ENCODE results near the gene MUS81.

The MUS81 gene

DNA sequence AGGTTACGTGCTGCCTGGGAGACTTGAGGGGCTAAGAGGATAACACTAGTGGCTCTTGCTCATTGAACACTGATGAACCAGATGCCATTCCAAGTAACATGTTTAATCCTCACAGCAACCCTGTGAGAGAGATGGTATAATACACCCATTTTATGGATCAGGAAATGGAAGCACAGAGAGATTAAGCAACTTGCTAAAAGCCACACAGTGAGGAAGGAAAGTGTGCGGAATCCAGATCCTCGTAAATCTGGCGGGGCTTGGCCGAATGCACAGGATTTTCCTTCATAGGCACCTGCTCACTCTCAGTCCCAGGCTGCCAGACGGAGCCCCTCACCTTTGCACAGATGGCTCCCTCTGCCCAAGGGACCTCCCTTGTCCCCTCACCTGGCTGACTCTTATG, 47.6 kb downstream of the MUS81 start:
- no peaks in the 10 kb centered on the region for H3K36me3 ChIP-seq (replicated peaks; ENCODE audit: insufficient read depth, low read length)
- H2AFZ ChIP-seq (ENCODE audit: low read length), result no peak overlapping the region
- no peaks in the 10 kb centered on the region for H3K79me2 ChIP-seq (ENCODE audit: low read length)
- DNase-seq, result no peak
- no peak overlapping the region for H3K9ac ChIP-seq (ENCODE audit: low read length)
- H3K27ac ChIP-seq (ENCODE audit: low read length), result no peak overlapping the region
- no peaks in the 10 kb centered on the region for H4K20me1 ChIP-seq (ENCODE audit: insufficient read depth, low read length)
- H3K4me1 ChIP-seq (ENCODE audit: low read length), result peaks cover 11% of the 10 kb centered on the region; the same call in 1 of the 2 replicates
- peaks cover 11% of the 10 kb centered on the region for H3F3A ChIP-seq (ENCODE audit: insufficient read depth, low read length)
- no peak overlapping the region for H3K4me3 ChIP-seq (ENCODE audit: low read length)
- H3K4me2 ChIP-seq (ENCODE audit: low read depth, low read length), result no peak overlapping the region
- TF ChIP-seq, protein P1, sequence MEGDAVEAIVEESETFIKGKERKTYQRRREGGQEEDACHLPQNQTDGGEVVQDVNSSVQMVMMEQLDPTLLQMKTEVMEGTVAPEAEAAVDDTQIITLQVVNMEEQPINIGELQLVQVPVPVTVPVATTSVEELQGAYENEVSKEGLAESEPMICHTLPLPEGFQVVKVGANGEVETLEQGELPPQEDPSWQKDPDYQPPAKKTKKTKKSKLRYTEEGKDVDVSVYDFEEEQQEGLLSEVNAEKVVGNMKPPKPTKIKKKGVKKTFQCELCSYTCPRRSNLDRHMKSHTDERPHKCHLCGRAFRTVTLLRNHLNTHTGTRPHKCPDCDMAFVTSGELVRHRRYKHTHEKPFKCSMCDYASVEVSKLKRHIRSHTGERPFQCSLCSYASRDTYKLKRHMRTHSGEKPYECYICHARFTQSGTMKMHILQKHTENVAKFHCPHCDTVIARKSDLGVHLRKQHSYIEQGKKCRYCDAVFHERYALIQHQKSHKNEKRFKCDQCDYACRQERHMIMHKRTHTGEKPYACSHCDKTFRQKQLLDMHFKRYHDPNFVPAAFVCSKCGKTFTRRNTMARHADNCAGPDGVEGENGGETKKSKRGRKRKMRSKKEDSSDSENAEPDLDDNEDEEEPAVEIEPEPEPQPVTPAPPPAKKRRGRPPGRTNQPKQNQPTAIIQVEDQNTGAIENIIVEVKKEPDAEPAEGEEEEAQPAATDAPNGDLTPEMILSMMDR (IDR thresholded peaks at IDR 0.05; ENCODE audit: low read length), result no peak
- TF ChIP-seq EZH2phosphoT487 (IDR thresholded peaks at IDR 0.05; ENCODE audit: low read length) (no peak), EZH2 (optimal IDR thresholded peaks at IDR 0.05; ENCODE audit: low read depth, low read length) (no peak)
- no peaks in the 10 kb centered on the region for H3K9me3 ChIP-seq (replicated peaks; ENCODE audit: insufficient read depth, low read length)
- no peaks in the 10 kb centered on the region for H3K9me2 ChIP-seq (replicated peaks; ENCODE audit: insufficient read depth, low read length)
- no peaks in the 10 kb centered on the region for H3K27me3 ChIP-seq (replicated peaks; ENCODE audit: insufficient read depth, low read length)

DNA sequence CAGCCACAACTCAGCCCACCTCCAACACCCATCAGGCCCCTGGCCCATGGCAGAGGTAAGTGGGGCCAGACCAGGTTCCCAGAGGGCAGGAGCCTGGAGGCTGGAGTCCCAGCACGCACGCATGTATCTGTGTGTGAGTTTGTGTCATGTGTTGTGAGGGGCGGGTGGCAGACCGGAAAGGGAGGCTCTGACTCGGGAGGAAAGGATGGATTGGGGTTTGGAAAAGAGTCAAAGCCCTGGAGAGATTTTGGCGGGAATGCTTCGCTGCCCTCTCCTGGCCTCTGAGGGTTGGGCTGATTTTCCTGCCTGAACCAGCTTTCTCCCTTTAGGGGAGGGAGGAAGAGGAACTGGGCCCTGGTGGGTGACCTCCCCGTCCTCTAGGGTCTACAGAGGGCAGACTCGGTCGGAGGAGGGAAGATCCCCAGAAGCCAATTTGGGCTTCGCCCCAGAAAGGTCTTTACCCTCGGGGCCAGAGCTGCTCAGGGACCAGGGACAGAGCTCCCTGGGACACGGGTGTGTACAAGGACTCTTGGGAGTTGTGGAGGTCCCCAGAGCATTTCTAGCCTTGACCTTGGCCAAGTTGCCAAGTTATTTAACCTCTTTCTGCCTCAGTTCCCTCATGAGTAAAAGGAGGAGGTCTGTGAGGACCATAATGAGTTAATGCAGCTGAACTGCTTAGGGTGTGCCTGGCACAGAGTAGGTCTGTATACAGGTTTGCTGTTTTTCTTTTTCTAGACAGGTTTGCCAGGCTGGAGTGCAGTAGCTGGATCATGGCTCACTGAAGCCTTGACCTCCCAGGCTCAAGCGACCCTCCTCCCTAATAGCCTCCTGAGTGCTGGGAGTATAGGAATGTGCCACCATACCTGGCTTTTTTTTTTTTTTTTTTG, 51.7 kb downstream of the MUS81 start:
- no peak overlapping the region for H3K9ac ChIP-seq (ENCODE audit: low read length)
- H3K27ac ChIP-seq (ENCODE audit: low read length), result no peak overlapping the region
- no peaks in the 10 kb centered on the region for H3K36me3 ChIP-seq (replicated peaks; ENCODE audit: insufficient read depth, low read length)
- peaks cover 11% of the 10 kb centered on the region; the same call in 1 of the 2 replicates for H3K4me1 ChIP-seq (ENCODE audit: low read length)
- H3K4me3 ChIP-seq (ENCODE audit: low read length), result no peak overlapping the region
- H3F3A ChIP-seq (ENCODE audit: insufficient read depth, low read length), result peaks cover 14% of the 10 kb centered on the region
- H3K4me2 ChIP-seq (ENCODE audit: low read depth, low read length), result no peak overlapping the region
- peaks cover 5% of the 10 kb centered on the region; the same call in 1 of the 2 replicates for H3K79me2 ChIP-seq (ENCODE audit: low read length)
- no peaks in the 10 kb centered on the region for H3K9me2 ChIP-seq (replicated peaks; ENCODE audit: insufficient read depth, low read length)
- H2AFZ ChIP-seq (ENCODE audit: low read length), result peak overlapping the region; percentile 64
- no peaks in the 10 kb centered on the region for H3K9me3 ChIP-seq (replicated peaks; ENCODE audit: insufficient read depth, low read length)
- no peak for DNase-seq
- H3K27me3 ChIP-seq (replicated peaks; ENCODE audit: insufficient read depth, low read length), result no peaks in the 10 kb centered on the region
- no peaks in the 10 kb centered on the region for H4K20me1 ChIP-seq (ENCODE audit: insufficient read depth, low read length)
- TF ChIP-seq, protein P1 (IDR thresholded peaks at IDR 0.05; ENCODE audit: low read length), result peak; percentile 49
- TF ChIP-seq EZH2 (optimal IDR thresholded peaks at IDR 0.05; ENCODE audit: low read depth, low read length), result no peak

DNA sequence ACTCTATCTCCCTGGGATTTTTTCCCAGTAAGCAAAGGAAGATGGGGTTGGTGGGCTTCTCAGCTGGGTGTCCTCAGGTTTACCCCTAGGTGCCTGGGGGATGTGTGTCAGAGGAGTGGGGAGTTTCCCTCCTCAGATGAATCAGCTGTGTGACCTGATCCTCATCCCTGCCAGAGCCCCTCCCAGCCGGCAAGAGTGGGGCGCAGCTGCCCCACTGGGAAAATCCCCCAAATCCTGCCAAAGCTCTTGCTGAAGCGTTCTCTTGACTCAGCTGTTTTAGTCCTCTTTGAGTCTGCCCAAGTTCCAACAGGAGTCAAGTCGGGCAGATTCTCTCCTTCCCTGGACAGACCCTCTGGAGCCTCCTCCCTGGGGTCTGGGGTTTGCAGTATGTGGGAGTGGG, 52.6 kb downstream of the MUS81 start:
- TF ChIP-seq EZH2phosphoT487 (IDR thresholded peaks at IDR 0.05; ENCODE audit: low read length) (no peak), EZH2 (optimal IDR thresholded peaks at IDR 0.05; ENCODE audit: low read depth, low read length) (no peak)
- TF ChIP-seq, protein P1 (IDR thresholded peaks at IDR 0.05; ENCODE audit: low read length), result no peak

More for the DNA sequence above, 52.6 kb downstream of the MUS81 start:
- Histone ChIP-seq H3K9ac (ENCODE audit: low read length) (no peak overlapping the region), H3K27me3 (replicated peaks; ENCODE audit: insufficient read depth, low read length) (no peaks in the 10 kb centered on the region), H3K9me2 (replicated peaks; ENCODE audit: insufficient read depth, low read length) (no peaks in the 10 kb centered on the region), H3K4me2 (ENCODE audit: low read depth, low read length) (no peak overlapping the region), H3K4me3 (ENCODE audit: low read length) (no peak overlapping the region), H2AFZ (ENCODE audit: low read length) (no peak overlapping the region), H3K36me3 (replicated peaks; ENCODE audit: insufficient read depth, low read length) (no peaks in the 10 kb centered on the region), H4K20me1 (ENCODE audit: insufficient read depth, low read length) (no peaks in the 10 kb centered on the region), H3F3A (ENCODE audit: insufficient read depth, low read length) (peaks cover 14% of the 10 kb centered on the region), H3K27ac (ENCODE audit: low read length) (no peak overlapping the region), H3K79me2 (ENCODE audit: low read length) (peaks cover 14% of the 10 kb centered on the region), H3K9me3 (replicated peaks; ENCODE audit: insufficient read depth, low read length) (no peaks in the 10 kb centered on the region), H3K4me1 (ENCODE audit: low read length) (peaks cover 18% of the 10 kb centered on the region; the same call in 1 of the 2 replicates)
- DNase-seq, result no peak
